Large intestine (tissue), 3 donors: Measurements from ENCODE around the gene EPHB2. TPM values are rescaled to one million over a fixed set of nuclear protein-coding genes. Genes with fewer than 3 reads are reported as not detected.

Experiments used
- DNase-seq, 2 donors: peaks; one replicate each; pipeline versions ENCODE4 v3.0.0 to v3.0.0-alpha.2; 2013
- H3K27ac ChIP-seq: one replicate; pipeline ENCODE4 v1.5.1; 2013; ENCODE audit warnings: low read length
- H3K27me3 ChIP-seq: 2 replicates; pipeline ENCODE4 v1.6.1; 2013; ENCODE audit warnings: low read length; ENCODE audit not compliant: control insufficient read depth, insufficient read depth
- H3K36me3 ChIP-seq: 2 replicates; pipeline ENCODE4 v1.6.1; 2013; ENCODE audit warnings: low read length; ENCODE audit not compliant: control insufficient read depth, insufficient read depth
- H3K4me1 ChIP-seq: one replicate; pipeline ENCODE4 v1.6.1; 2013; ENCODE audit warnings: low read length; ENCODE audit not compliant: control insufficient read depth, insufficient read depth
- H3K4me3 ChIP-seq: one replicate; pipeline ENCODE4 v1.5.1; 2013; ENCODE audit warnings: low read length
- H3K9me3 ChIP-seq: one replicate; pipeline ENCODE4 v1.6.1; 2013; ENCODE audit warnings: mild to moderate bottlenecking, low read depth, low read length, moderate library complexity; ENCODE audit not compliant: control insufficient read depth
- WGBS: methylation state at CpG from one replicate; pipeline ENCODE4 v1.1.5; 2013; ENCODE audit warnings: low lambda C conversion rate; ENCODE audit not compliant: insufficient coverage; 5-methylcytosine and 5-hydroxymethylcytosine counted together
- polyA plus RNA-seq: library from polyadenylated mRNA; unstranded; fragments of 120-200 nt; gene quantifications from one replicate; pipeline ENCODE4 v1.2.1, GENCODE V29; 2013

The EPHB2 gene
- polyA plus RNA-seq, 1 donor = 37.6 TPM

GRCh38 chr1:22876359-22877111, 165.9 kb downstream of the EPHB2 start:
- Histone ChIP-seq H3K27me3 (no peaks in the 10 kb centered on the region), H3K27ac (no peak overlapping the region), H3K36me3 (peaks cover 33% of the 10 kb centered on the region), H3K4me1 (peaks cover 6% of the 10 kb centered on the region), H3K9me3 (no peaks in the 10 kb centered on the region), H3K4me3 (no peak overlapping the region)
- no peak for DNase-seq
- no CpG with 5 or more reads among the region's 20 CpGs for WGBS

- WGBS = no CpG with 5 or more reads among the region's 12 CpGs
- H3K27me3 ChIP-seq = no peaks in the 10 kb centered on the region
- H3K27ac ChIP-seq = no peak overlapping the region
- H3K9me3 ChIP-seq = no peaks in the 10 kb centered on the region
- H3K4me3 ChIP-seq = no peak overlapping the region
- peaks cover 32% of the 10 kb centered on the region for H3K36me3 ChIP-seq
- peaks cover 6% of the 10 kb centered on the region for H3K4me1 ChIP-seq
- no peak for DNase-seq
Measured at GRCh38 chr1:22877112-22877915, 166.7 kb downstream of the EPHB2 start.

- no peaks in the 10 kb centered on the region for H3K9me3 ChIP-seq
- no peak for DNase-seq
- H3K27ac ChIP-seq = no peak overlapping the region
- no peak overlapping the region for H3K4me3 ChIP-seq
- H3K4me1 ChIP-seq = peaks cover 1% of the 10 kb centered on the region
- no peaks in the 10 kb centered on the region for H3K27me3 ChIP-seq
- no CpG with 5 or more reads among the region's 1 CpG for WGBS
- H3K36me3 ChIP-seq = peaks cover 33% of the 10 kb centered on the region
Measured at GRCh38 chr1:22877980-22878379, 167.3 kb downstream of the EPHB2 start.

GRCh38 chr1:22878626-22879025, 168.0 kb downstream of the EPHB2 start:
- no peak overlapping the region for H3K4me3 ChIP-seq
- no peaks in the 10 kb centered on the region for H3K27me3 ChIP-seq
- WGBS = no CpG with 5 or more reads among the region's 13 CpGs
- H3K27ac ChIP-seq = no peak overlapping the region
- peaks cover 39% of the 10 kb centered on the region for H3K36me3 ChIP-seq
- H3K4me1 ChIP-seq = no peaks in the 10 kb centered on the region
- DNase-seq = no peak
- no peaks in the 10 kb centered on the region for H3K9me3 ChIP-seq

GRCh38 chr1:22879445-22879844, 168.8 kb downstream of the EPHB2 start:
- peaks cover 36% of the 10 kb centered on the region for H3K36me3 ChIP-seq
- H3K4me1 ChIP-seq = no peaks in the 10 kb centered on the region
- H3K27me3 ChIP-seq = no peaks in the 10 kb centered on the region
- no peaks in the 10 kb centered on the region for H3K9me3 ChIP-seq
- no peak overlapping the region for H3K27ac ChIP-seq
- H3K4me3 ChIP-seq = no peak overlapping the region
- no peak for DNase-seq
- no CpG with 5 or more reads among the region's 3 CpGs for WGBS

- H3K27me3 ChIP-seq = no peaks in the 10 kb centered on the region
- H3K4me1 ChIP-seq = no peaks in the 10 kb centered on the region
- H3K36me3 ChIP-seq = peaks cover 36% of the 10 kb centered on the region
- DNase-seq = no peak
- no peak overlapping the region for H3K27ac ChIP-seq
- no peak overlapping the region for H3K4me3 ChIP-seq
- no CpG with 5 or more reads among the region's 5 CpGs for WGBS
- H3K9me3 ChIP-seq = no peaks in the 10 kb centered on the region
Measured at GRCh38 chr1:22880174-22880601, 169.5 kb downstream of the EPHB2 start.

- H3K27me3 ChIP-seq = no peaks in the 10 kb centered on the region
- H3K9me3 ChIP-seq = no peaks in the 10 kb centered on the region
- H3K4me1 ChIP-seq = no peaks in the 10 kb centered on the region
- no peak overlapping the region for H3K4me3 ChIP-seq
- 67% methylated on average over 3 of the region's 11 CpGs for WGBS
- DNase-seq = no peak
- H3K36me3 ChIP-seq = peaks cover 41% of the 10 kb centered on the region
- no peak overlapping the region for H3K27ac ChIP-seq
Measured at GRCh38 chr1:22883406-22883805, 172.8 kb downstream of the EPHB2 start.

- Histone ChIP-seq H3K4me3 (no peak overlapping the region), H3K27ac (no peak overlapping the region), H3K36me3 (peaks cover 34% of the 10 kb centered on the region), H3K9me3 (no peaks in the 10 kb centered on the region), H3K4me1 (no peaks in the 10 kb centered on the region), H3K27me3 (no peaks in the 10 kb centered on the region)
- WGBS = no CpG with 5 or more reads among the region's 16 CpGs
- no peak for DNase-seq
Measured at GRCh38 chr1:22884806-22885530, 174.3 kb downstream of the EPHB2 start.

- Histone ChIP-seq H3K36me3 (peaks cover 29% of the 10 kb centered on the region), H3K27ac (no peak overlapping the region), H3K4me3 (no peak overlapping the region), H3K27me3 (no peaks in the 10 kb centered on the region), H3K9me3 (no peaks in the 10 kb centered on the region), H3K4me1 (no peaks in the 10 kb centered on the region)
- DNase-seq = no peak
- 83% methylated on average over 1 of the region's 6 CpGs for WGBS
Measured at GRCh38 chr1:22886211-22886610, 175.6 kb downstream of the EPHB2 start.

GRCh38 chr1:22887491-22887890, 176.9 kb downstream of the EPHB2 start:
- no peaks in the 10 kb centered on the region for H3K4me1 ChIP-seq
- H3K4me3 ChIP-seq = no peak overlapping the region
- no peak overlapping the region for H3K27ac ChIP-seq
- H3K27me3 ChIP-seq = no peaks in the 10 kb centered on the region
- WGBS = no CpG with 5 or more reads among the region's 7 CpGs
- H3K9me3 ChIP-seq = no peaks in the 10 kb centered on the region
- peaks cover 30% of the 10 kb centered on the region for H3K36me3 ChIP-seq
- no peak for DNase-seq
